Panc1 (cell line): ENCODE measurements around the gene SMAD7. TPM values are rescaled to one million over a fixed set of nuclear protein-coding genes. Genes with fewer than 3 reads are reported as not detected.

ENCODE experiments used
- ATAC-seq: fragments of 200-7000 bp; cut with Tn5 transposase; 2 replicates; pipeline ENCODE4 v1.9.1; 2020; ENCODE audit warnings: mild to moderate bottlenecking, moderate library complexity
- BruUV-seq: library from RNA; stranded (reverse); fragments of 400-500 nt; replicated peaks from 2 replicates; lab custom pipeline; 2021; lab: Mats Ljungman, UMichigan
- CTCF ChIA-PET: fragments of 300-600 bp; sonication (Branson Sonifier 250); formaldehyde crosslinking; loops from one replicate; lab custom pipeline; 2022; ENCODE audit warnings: antibody characterized with exemption; lab: Charles Lee
- POLR2A ChIA-PET: fragments of 300-600 bp; sonication (Branson Sonifier 250); formaldehyde crosslinking; loops from one replicate; lab custom pipeline; 2022; ENCODE audit warnings: antibody characterized with exemption; lab: Charles Lee
- DNase-seq: peaks from one replicate; pipeline ENCODE4 v3.0.0-alpha.2; 2010; ENCODE audit warnings: low read depth, low spot score
- H3K27ac ChIP-seq: 2 replicates; pipeline ENCODE4 v1.5.1; 2011; ENCODE audit warnings: mild to moderate bottlenecking, low read length, inconsistent platforms
- H3K27me3 ChIP-seq: fragments of 200-500 bp; sonication (Bioruptor generic); 2 replicates; pipeline ENCODE4 v1.6.0; 2014; ENCODE audit warnings: low read length, inconsistent platforms; ENCODE audit not compliant: control insufficient read depth, insufficient read depth
- H3K36me3 ChIP-seq: fragments of 200-500 bp; sonication (Bioruptor generic); 2 replicates; pipeline ENCODE4 v1.5.1; 2014; ENCODE audit warnings: inconsistent platforms, mild to moderate bottlenecking, low read length, moderate library complexity; ENCODE audit not compliant: control insufficient read depth, insufficient read depth
- H3K4me1 ChIP-seq: 2 replicates; pipeline ENCODE4 v1.5.1; 2011; ENCODE audit warnings: inconsistent platforms, mild to moderate bottlenecking, low read length, moderate library complexity; ENCODE audit not compliant: control insufficient read depth, insufficient read depth
- H3K4me3 ChIP-seq, 2 experiments: 2 replicates each; pipeline ENCODE4 v1.5.1; 2011 to 2012; ENCODE audit warnings: low read depth in 2 of 2, low read length in 2 of 2, mild to moderate bottlenecking in 2 of 2, inconsistent platforms in 1 of 2, moderate library complexity in 1 of 2
- H3K9me3 ChIP-seq: fragments of 200-500 bp; sonication (Bioruptor generic); 2 replicates; pipeline ENCODE4 v1.5.1; 2014; ENCODE audit warnings: low read depth, mild to moderate bottlenecking, inconsistent platforms, low read length, moderate library complexity; ENCODE audit not compliant: control insufficient read depth, insufficient read depth
- CTCF ChIP-seq: fragments of 450-650 bp; IDR thresholded peaks from 2 replicates; pipeline ENCODE4 v1.5.1; 2017; ENCODE audit warnings: mild to moderate bottlenecking
- POLR2AphosphoS5 ChIP-seq: IDR thresholded peaks from 2 replicates; pipeline ENCODE4 v1.6.1; 2012; ENCODE audit warnings: mild to moderate bottlenecking, low read depth, low read length, moderate library complexity
- REST ChIP-seq, 2 experiments: IDR thresholded peaks; 2 replicates each; pipeline ENCODE4 v1.6.1; 2011 to 2012; ENCODE audit warnings: low read depth in 2 of 2, control low read depth in 1 of 2, low read length in 1 of 2, mild to moderate bottlenecking in 1 of 2, moderate library complexity in 1 of 2; ENCODE audit not compliant: insufficient read depth in 1 of 2
- SIN3A ChIP-seq: IDR thresholded peaks from 2 replicates; pipeline ENCODE4 v1.6.1; 2012; ENCODE audit warnings: low read depth, mild to moderate bottlenecking, low read length, moderate library complexity, borderline replicate concordance; ENCODE audit not compliant: insufficient read depth
- TCF7L2 ChIP-seq: IDR thresholded peaks from 2 replicates; pipeline ENCODE4 v1.6.1; 2011; ENCODE audit warnings: mild to moderate bottlenecking, low read depth, low read length, inconsistent platforms
- in situ Hi-C: cut with HindIII; loops from 2 replicates; pipeline ENCODE4 v1.10.0; 2016; ENCODE audit warnings: low sequenced_read_pairs, low pct_unique_long_range_greater_than_20kb
- intact Hi-C: fragments of 100-400 bp; cut with micrococcal nuclease; formaldehyde crosslinking; loops from one replicate; pipeline ENCODE4 v1.10.0; 2022; ENCODE audit not compliant: unreplicated experiment
- total RNA-seq: library from RNA; stranded (reverse); gene quantifications from one replicate; pipeline ENCODE4 v1.2.1, GENCODE V29; 2021; ENCODE audit not compliant: unreplicated experiment

Gene SMAD7
- total RNA-seq, 1 experiment from 2014 or later: 21.3 TPM

- intact Hi-C loops (no loop called here), in situ Hi-C loops (no loop called here)
- no peaks in the 10 kb centered on the region for H3K9me3 ChIP-seq
- H3K27ac ChIP-seq: no peak overlapping the region
- DNase-seq (no peak), ATAC-seq (no peak)
- H3K4me1 ChIP-seq: peaks cover 33% of the 10 kb centered on the region
- H3K36me3 ChIP-seq: no peaks in the 10 kb centered on the region
- no TSS peak for BruUV-seq
- TF ChIP-seq TCF7L2 (no peak), CTCF (no peak), REST (IDR thresholded peaks at IDR 0.05; ENCODE audit: insufficient read depth in 1 of 2, low read depth in 2 of 2, low read length in 1 of 2) (no peak), POLR2AphosphoS5 (no peak), SIN3A (no peak)
- no peak overlapping the region for H3K4me3 ChIP-seq
- H3K27me3 ChIP-seq: no peaks in the 10 kb centered on the region
- ChIA-PET POLR2A (no interaction called here), CTCF (no interaction called here)
Observed at GRCh38 chr18:48987821-48988220, 37.1 kb upstream of the SMAD7 start.

DNA sequence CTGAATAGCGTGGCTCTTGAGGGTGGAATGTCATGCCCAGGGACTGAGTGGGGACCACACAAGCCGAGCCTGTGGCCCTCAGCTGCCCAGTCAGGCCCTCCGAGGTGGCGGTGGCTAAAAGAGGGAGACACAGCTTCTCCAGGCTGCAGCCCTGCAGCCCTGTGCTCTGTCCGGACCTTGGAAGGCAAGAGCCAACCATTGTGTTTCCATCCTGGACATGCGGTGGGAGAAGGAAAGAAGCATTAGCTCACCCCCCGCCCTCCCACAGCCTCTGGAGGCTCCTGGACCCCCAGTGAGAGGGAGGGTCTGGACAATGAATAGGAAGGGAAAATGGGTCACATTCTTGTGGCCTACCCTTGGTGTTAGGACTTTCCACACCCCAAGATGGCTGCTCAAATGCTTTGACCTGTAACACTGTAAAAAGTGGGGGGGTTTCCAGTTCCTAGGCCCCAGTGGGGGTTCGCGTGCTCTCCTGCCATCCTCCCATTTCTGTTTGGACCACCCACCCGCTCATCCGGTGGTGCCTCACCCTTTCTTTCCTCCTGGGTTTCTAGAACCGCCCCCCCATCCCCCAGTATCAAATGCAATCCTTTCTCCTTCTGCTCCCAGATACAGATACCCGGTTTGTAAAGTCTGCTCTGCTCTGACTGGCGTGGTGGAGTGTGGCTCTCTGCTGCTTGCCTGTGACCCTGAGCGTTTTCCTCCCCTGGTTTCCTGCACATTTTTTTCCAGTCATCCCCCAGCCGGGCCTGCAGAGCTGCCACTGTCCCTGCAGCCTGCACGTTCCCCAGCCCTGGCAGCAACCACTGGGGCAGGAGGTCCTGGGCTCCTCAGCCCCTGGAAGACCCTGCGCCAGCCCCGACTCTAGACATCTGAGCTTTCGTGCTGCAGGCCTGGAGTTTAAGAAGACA is 36.3 kb upstream of the SMAD7 start:
- ChIA-PET CTCF (no interaction called here), POLR2A (no interaction called here)
- no peak for ATAC-seq
- H3K4me1 ChIP-seq: peaks cover 27% of the 10 kb centered on the region
- in situ Hi-C loops (no loop called here), intact Hi-C loops (no loop called here)
- TF ChIP-seq REST (IDR thresholded peaks at IDR 0.05; ENCODE audit: insufficient read depth in 1 of 2, low read depth in 2 of 2, low read length in 1 of 2) (no peak), CTCF (no peak), TCF7L2 (no peak), POLR2AphosphoS5 (no peak), SIN3A (no peak)
- H3K27ac ChIP-seq: no peak overlapping the region
- no TSS peak for BruUV-seq
- no peaks in the 10 kb centered on the region for H3K36me3 ChIP-seq
- DNase-seq: no peak
- no peaks in the 10 kb centered on the region for H3K9me3 ChIP-seq
- H3K27me3 ChIP-seq: no peaks in the 10 kb centered on the region
- H3K4me3 ChIP-seq: no peak overlapping the region
